Neutrophil (primary cell): ENCODE results near the gene CDK6.

Source experiments
- H3K27ac ChIP-seq: fragments of 200-600 bp; sonication (generic); 2 replicates; pipeline ENCODE4 v1.5.1; 2016; ENCODE audit warnings: mild to moderate bottlenecking, moderate library complexity
- H3K27me3 ChIP-seq: fragments of 200-600 bp; sonication (generic); 2 replicates; pipeline ENCODE4 v1.6.0; 2016; ENCODE audit warnings: mild to moderate bottlenecking
- H3K36me3 ChIP-seq: fragments of 200-600 bp; sonication (generic); 2 replicates; pipeline ENCODE4 v1.5.1; 2017
- H3K4me1 ChIP-seq, 2 experiments: fragments of 200-600 bp in 1 of 2; sonication (generic) in 1 of 2; 1 replicate in 1 of 2; 2 replicates in 1 of 2; pipeline versions ENCODE4 v1.5.1 to v1.6.1; 2013 to 2016; ENCODE audit warnings: low read depth in 1 of 2, low read length in 1 of 2, mild to moderate bottlenecking in 1 of 2, moderate library complexity in 1 of 2; ENCODE audit not compliant: control insufficient read depth in 1 of 2, insufficient read depth in 1 of 2
- H3K4me3 ChIP-seq, 2 experiments: fragments of 200-600 bp in 1 of 2; sonication (generic) in 1 of 2; 1 replicate in 1 of 2; 2 replicates in 1 of 2; pipeline ENCODE4 v1.5.1; 2013 to 2016; ENCODE audit warnings: low read depth in 1 of 2, low read length in 1 of 2, mild to moderate bottlenecking in 1 of 2, moderate library complexity in 1 of 2
- H3K9me3 ChIP-seq: fragments of 200-600 bp; sonication (generic); 2 replicates; pipeline ENCODE4 v1.5.1; 2016
- CTCF ChIP-seq: fragments of 200-600 bp; sonication (generic); IDR thresholded peaks from 2 replicates; pipeline ENCODE4 v1.5.1; 2016; ENCODE audit warnings: antibody characterized with exemption

Gene CDK6

DNA sequence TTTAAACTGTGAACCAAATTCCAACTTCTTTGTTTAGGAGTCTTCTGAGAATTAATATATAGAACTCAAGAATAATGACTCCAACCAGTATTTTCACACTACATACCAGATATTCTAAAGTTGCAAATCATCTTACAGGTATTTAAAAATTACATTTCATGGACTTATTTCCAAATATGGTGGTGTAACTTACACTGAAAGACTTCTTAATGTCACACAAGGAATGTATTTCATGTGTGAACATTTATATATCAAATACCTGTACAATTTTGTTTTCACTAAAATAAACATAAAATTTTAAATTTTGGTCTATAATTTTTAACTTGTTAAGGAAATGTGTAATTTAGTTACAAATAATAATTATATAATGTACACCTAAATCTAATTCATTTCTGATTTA, 2.6 kb upstream of the CDK6 start:
- no peak for TF ChIP-seq CTCF
- no peaks in the 10 kb centered on the region for H3K36me3 ChIP-seq
- H3K27me3 ChIP-seq, result peaks cover 19% of the 10 kb centered on the region
- peaks cover 10 to 11% of the 10 kb centered on the region in 2 experiments for H3K4me1 ChIP-seq
- no peak overlapping the region for H3K27ac ChIP-seq
- no peak overlapping the region for H3K4me3 ChIP-seq
- H3K9me3 ChIP-seq, result no peaks in the 10 kb centered on the region

- no peak for TF ChIP-seq CTCF
- Histone ChIP-seq H3K36me3 (no peaks in the 10 kb centered on the region), H3K4me1 (peaks cover 16 to 19% of the 10 kb centered on the region in 2 experiments), H3K27me3 (peaks cover 19% of the 10 kb centered on the region), H3K4me3 (peak overlapping the region; percentile 90 to 98), H3K27ac (no peak overlapping the region), H3K9me3 (no peaks in the 10 kb centered on the region)
Measured at GRCh38 chr7:92837000-92837749, 802 bp upstream of the CDK6 start.

- peak overlapping the region; percentile 90 to 98 for H3K4me3 ChIP-seq
- TF ChIP-seq CTCF, result no peak
- H3K36me3 ChIP-seq, result no peaks in the 10 kb centered on the region
- H3K27me3 ChIP-seq, result peaks cover 19% of the 10 kb centered on the region
- no peaks in the 10 kb centered on the region for H3K9me3 ChIP-seq
- peaks cover 28 to 31% of the 10 kb centered on the region in 2 experiments for H3K4me1 ChIP-seq
- H3K27ac ChIP-seq, result peak overlapping the region; percentile 72
Measured at GRCh38 chr7:92835851-92836488, 403 bp downstream of the CDK6 start.

DNA sequence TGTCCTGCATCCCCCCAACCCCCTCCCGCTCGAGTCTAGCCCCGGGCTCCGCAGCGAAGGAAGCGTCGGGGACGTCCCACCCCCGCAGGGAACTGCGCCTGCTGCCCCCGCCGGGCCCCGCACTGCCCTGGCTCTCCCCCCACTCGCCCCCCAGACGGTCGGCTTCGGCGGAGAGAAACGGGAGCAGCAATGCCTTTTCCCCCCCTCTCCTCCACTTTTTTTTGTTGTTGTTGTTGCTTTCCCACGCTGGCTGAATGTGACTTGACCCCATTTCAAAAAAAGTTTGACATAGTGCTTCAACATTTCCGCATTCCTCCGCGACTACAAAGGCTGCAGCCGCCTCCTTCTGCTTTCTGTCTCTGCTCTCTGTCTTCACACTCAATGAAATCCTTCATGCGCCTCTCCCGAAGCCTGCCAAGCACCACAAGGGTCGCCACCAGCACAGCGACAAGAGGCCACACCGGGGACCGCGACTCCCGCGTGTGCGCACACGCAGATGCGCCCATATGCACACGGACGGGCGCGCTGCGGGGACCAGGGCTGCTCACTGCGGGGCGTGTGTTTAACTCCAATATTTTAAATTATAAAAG, 1.0 kb downstream of the CDK6 start:
- Histone ChIP-seq H3K4me3 (peak overlapping the region; percentile 90 to 98), H3K27me3 (peaks cover 19% of the 10 kb centered on the region), H3K4me1 (peaks cover 34 to 36% of the 10 kb centered on the region in 2 experiments), H3K36me3 (no peaks in the 10 kb centered on the region), H3K27ac (peak overlapping the region; percentile 72), H3K9me3 (no peaks in the 10 kb centered on the region)
- TF ChIP-seq CTCF, result no peak

GRCh38 chr7:92834507-92835260, 1.7 kb downstream of the CDK6 start:
- H3K27me3 ChIP-seq, result peaks cover 19% of the 10 kb centered on the region
- no peak for TF ChIP-seq CTCF
- H3K27ac ChIP-seq, result peak overlapping the region; percentile 72
- no peaks in the 10 kb centered on the region for H3K9me3 ChIP-seq
- H3K4me1 ChIP-seq, result peaks cover 34 to 37% of the 10 kb centered on the region in 2 experiments
- no peaks in the 10 kb centered on the region for H3K36me3 ChIP-seq
- H3K4me3 ChIP-seq, result peak overlapping the region; percentile 90 to 98
